Measurements from ENCODE around the gene SRP68.
A peak's percentile ranks its signal among the peaks of the same experiment; 100 is the strongest.
"Not testable (repeated sequence)": the region's sequence is repeated elsewhere in the genome, so short reads cannot be mapped to it uniquely, and the experiment has no call there.

The SRP68 gene

DNA sequence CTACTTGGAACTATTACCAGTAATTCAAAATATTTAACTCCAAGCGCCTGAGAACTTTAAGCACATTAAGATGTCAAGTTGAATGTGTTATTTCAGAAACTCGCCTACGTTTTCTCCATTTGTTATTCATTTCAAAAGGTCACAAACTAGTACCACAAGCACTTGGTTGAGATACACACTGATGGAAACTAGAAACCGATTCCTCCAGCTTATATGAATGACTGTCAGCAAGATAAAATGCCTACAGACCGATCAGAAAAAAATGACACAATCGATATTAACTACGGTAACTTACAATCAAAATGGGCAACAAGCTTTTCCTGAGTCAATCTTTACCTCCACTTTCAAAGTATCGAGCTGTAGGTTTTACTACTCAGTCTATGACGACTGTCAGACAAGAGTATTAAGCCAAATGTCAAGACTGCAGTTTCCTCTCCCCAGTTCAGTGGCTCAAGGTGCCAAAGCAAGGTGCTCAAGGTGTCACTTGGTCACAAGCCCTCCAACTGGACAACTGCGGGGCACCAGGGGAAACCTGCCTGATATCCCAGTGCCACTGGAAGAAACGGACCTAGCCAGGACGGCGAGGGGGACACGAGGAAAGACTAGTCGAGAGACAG lies 678 bp downstream of the SRP68 start:
- peak overlapping the region; percentile 82 for H3K27ac ChIP-seq
- TF ChIP-seq CTCF (conservative IDR thresholded peaks at IDR 0.05; ENCODE audit: low read depth), result no peak
- CTCF ChIA-PET, result interaction anchor here (1.2 kb wide), 1 partner anchor 208 kb away, joined by 5 read pairs; no protein-coding TSS in a partner anchor
- no peak for DNase-seq (ENCODE audit: low spot score)
- POLR2A ChIA-PET (ENCODE audit: low non-redundant PET), result interaction anchor here (0.7 kb wide), 1 partner anchor 187 kb away, joined by 4 read pairs; no protein-coding TSS in a partner anchor

DNA sequence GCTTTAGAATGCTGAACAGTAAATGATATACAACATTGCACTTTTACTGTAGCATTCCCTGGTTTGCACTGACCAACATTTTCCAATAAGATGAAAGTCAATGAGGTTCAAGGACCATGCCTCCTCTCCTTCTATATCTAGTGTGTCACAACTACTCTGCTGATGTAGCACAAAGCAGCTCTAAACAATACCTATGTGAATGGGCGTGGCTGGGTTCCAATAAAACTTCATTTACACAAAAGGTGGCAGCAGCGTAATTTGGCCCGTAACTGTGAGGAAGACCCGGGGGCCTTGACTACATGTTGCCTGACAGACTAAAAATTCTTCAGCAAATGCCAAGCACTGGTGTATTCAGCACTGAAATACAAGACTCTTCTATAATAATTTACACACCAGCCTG lies 6.5 kb downstream of the SRP68 start:
- POLR2A ChIA-PET (ENCODE audit: low non-redundant PET), result no interaction called here

DNA sequence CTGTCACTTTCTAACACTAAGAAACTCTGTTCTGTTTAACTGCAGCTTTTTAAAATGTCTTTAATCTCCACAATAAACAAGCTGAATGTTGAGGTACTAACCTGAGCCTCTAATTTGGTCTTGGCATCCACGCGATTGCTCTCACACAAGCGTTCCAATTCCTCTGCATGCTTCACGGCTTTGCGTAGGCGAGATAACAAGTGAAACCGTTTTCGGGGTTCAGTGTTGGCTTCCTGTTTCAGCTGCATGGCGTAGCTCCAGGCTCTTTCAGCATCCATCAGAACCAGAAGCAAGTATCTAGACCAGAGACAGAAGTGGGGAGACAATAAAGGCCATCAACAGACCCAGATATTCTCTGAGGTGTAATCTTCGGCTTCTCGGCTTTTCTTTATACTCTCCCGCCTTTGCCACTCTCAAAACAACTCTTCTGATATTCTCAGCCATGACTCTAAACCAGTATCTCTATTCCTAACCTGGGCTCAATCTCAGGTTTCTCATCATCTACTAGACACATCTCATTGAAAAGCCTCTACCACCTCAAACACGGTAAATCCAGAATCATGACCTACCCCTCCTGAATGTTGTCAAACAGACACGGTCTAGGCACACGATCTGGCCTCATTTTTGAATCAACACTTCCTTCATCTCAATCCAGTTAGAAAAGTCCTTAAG lies 8.3 kb downstream of the SRP68 start:
- ChIA-PET POLR2A (ENCODE audit: low non-redundant PET) (interaction anchor here (0.6 to 0.7 kb wide), 2 partner anchors 9 to 11 kb away, joined by 3 to 5 read pairs; partner anchors contain the start of gene SRP68), CTCF (interaction anchor here (0.6 kb wide), 2 partner anchors 22 to 341 kb away, joined by 3 read pairs; no protein-coding TSS in a partner anchor)
- no peak overlapping the region for H3K27ac ChIP-seq

More for the DNA sequence above, 6.5 kb downstream of the SRP68 start:
- CTCF ChIA-PET, result no interaction called here
- no peak overlapping the region for H3K27ac ChIP-seq
- no peak for DNase-seq (ENCODE audit: low spot score)
- TF ChIP-seq CTCF (conservative IDR thresholded peaks at IDR 0.05; ENCODE audit: low read depth), result no peak

DNA sequence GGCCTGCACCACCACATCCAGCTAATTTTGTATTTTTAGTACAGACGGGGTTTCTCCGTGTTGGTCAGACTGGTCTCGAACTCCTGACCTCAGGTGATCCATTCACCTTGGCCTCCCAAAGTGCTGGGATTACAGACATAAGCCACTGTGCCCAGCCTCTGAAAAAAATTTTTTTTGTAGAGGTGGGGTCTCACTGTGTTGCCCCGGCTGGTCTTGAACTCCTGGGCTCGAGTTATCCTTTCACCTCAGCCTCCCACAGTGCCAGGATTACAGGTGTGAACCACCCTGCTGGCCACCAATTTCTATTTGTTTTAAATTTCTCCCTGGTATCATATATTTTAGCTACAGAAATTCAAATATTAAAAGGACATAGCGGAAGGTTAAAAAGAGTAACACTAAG lies 14.1 kb downstream of the SRP68 start:
- DNase-seq (ENCODE audit: low spot score); H3K27ac ChIP-seq; POLR2A ChIA-PET (ENCODE audit: low non-redundant PET): not testable (repeated sequence)
- CTCF ChIA-PET, result interaction anchor here (0.7 to 3.3 kb wide), 3 partner anchors 32 to 153 kb away, joined by 3 to 20 read pairs (median 3); no protein-coding TSS in a partner anchor

More for the DNA sequence above, 8.3 kb downstream of the SRP68 start:
- no peak for DNase-seq (ENCODE audit: low spot score)
- TF ChIP-seq CTCF (conservative IDR thresholded peaks at IDR 0.05; ENCODE audit: low read depth), result no peak

GRCh38 chr17:76056882-76057281 lies 15.4 kb downstream of the SRP68 start:
- no peak for TF ChIP-seq CTCF (conservative IDR thresholded peaks at IDR 0.05; ENCODE audit: low read depth)
- ChIA-PET CTCF (interaction anchor here (3.3 kb wide), 1 partner anchor 43 kb away, joined by 20 read pairs; no protein-coding TSS in a partner anchor), POLR2A (ENCODE audit: low non-redundant PET) (no interaction called here)
- H3K27ac ChIP-seq, result no peak overlapping the region
- no peak for DNase-seq (ENCODE audit: low spot score)

- TF ChIP-seq CTCF (conservative IDR thresholded peaks at IDR 0.05; ENCODE audit: low read depth), result no peak
- POLR2A ChIA-PET (ENCODE audit: low non-redundant PET), result interaction anchor here (0.5 kb wide), 1 partner anchor 100 kb away, joined by 3 read pairs; no protein-coding TSS in a partner anchor
- peak overlapping the region; percentile 57 for H3K27ac ChIP-seq
- peak; percentile 93 for DNase-seq (ENCODE audit: low spot score)
- CTCF ChIA-PET, result interaction anchor here (0.6 to 1.0 kb wide), 3 partner anchors 20 to 283 kb away, joined by 3 to 5 read pairs (median 5); no protein-coding TSS in a partner anchor
Observed at GRCh38 chr17:76054112-76054476, 18.2 kb downstream of the SRP68 start.
